OCI-LY1 (cell line): ENCODE data around the gene CLDN17.

Source experiments
- EZH2 ChIP-seq: fragments of 200-600 bp; sonication (generic), shearing (Covaris generic); IDR thresholded peaks from 2 replicates; pipeline ENCODE4 v1.8.0; 2017; ENCODE audit warnings: borderline replicate concordance, mixed run types, mild to moderate bottlenecking, antibody characterized with exemption, low read length, moderate library complexity, mixed read lengths
- TF ChIP-seq, protein P1 (sequence below): fragments of 200-600 bp; sonication (generic), shearing (Covaris generic); IDR thresholded peaks from 2 replicates; pipeline ENCODE4 v1.5.1; 2017; ENCODE audit warnings: mild to moderate bottlenecking, antibody characterized with exemption, low read length, moderate library complexity, mixed read lengths

DNA sequence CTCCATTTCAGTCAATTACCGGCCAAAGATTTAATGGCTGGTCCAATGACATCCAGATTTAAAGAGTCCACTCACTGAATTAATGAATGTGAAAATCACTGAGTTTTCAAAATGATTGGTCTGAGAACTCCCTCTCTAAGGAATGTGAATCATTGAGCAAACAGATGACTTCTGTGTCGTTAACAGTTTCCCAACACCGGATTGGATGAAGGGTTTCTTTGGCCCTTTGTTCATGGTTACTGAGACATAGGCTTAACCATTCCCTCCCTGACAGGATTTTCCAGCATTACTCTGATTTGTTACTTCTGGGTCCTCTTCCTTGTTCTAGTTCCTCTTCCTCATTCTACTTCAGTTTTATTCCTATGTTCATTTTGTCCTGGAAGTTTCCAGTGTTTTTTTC, 1.5 kb upstream of the CLDN17 start:
- TF ChIP-seq, protein P1, sequence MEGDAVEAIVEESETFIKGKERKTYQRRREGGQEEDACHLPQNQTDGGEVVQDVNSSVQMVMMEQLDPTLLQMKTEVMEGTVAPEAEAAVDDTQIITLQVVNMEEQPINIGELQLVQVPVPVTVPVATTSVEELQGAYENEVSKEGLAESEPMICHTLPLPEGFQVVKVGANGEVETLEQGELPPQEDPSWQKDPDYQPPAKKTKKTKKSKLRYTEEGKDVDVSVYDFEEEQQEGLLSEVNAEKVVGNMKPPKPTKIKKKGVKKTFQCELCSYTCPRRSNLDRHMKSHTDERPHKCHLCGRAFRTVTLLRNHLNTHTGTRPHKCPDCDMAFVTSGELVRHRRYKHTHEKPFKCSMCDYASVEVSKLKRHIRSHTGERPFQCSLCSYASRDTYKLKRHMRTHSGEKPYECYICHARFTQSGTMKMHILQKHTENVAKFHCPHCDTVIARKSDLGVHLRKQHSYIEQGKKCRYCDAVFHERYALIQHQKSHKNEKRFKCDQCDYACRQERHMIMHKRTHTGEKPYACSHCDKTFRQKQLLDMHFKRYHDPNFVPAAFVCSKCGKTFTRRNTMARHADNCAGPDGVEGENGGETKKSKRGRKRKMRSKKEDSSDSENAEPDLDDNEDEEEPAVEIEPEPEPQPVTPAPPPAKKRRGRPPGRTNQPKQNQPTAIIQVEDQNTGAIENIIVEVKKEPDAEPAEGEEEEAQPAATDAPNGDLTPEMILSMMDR, result no peak
- no peak for TF ChIP-seq EZH2
